IMR-90 (cell line): Measurements from ENCODE around the gene FHIP1A. TPM values are rescaled to one million over a fixed set of nuclear protein-coding genes. Genes with fewer than 3 reads are reported as not detected.
A peak's percentile ranks its signal among the peaks of the same experiment; 100 is the strongest.

Experiments
- ATAC-seq: fragments of 200-7000 bp; cut with Tn5 transposase; 2 replicates; pipeline ENCODE4 v1.9.1; 2020; ENCODE audit warnings: low read depth, mild to moderate bottlenecking, moderate library complexity
- BruUV-seq: library from RNA; stranded (reverse); fragments of 400-500 nt; replicated peaks from 2 replicates; lab custom pipeline; 2021; lab: Mats Ljungman, UMichigan
- CTCF ChIA-PET: fragments of 300-600 bp; formaldehyde crosslinking; extraction: SDS; loops from one replicate; lab custom pipeline; 2021; ENCODE audit warnings: antibody characterized with exemption; lab: Yijun Ruan, JAX
- POLR2A ChIA-PET: fragments of 300-600 bp; sonication (Branson Sonifier 250); formaldehyde crosslinking; loops from one replicate; lab custom pipeline; 2022; ENCODE audit warnings: antibody characterized with exemption; ENCODE audit not compliant: unreplicated experiment; lab: Charles Lee
- DNase-seq: peaks from one replicate; pipeline ENCODE4 v3.0.0; 2013
- H2AFZ ChIP-seq: replicated peaks from 2 replicates; pipeline ENCODE3; 2013; ENCODE audit warnings: low read length, mild to moderate bottlenecking; ENCODE audit not compliant: poor library complexity
- H2AK5ac ChIP-seq: 2 replicates; pipeline ENCODE4 v1.6.1; 2013; ENCODE audit warnings: low read depth, low read length, inconsistent platforms
- H2AK9ac ChIP-seq: replicated peaks from 2 replicates; pipeline ENCODE3; 2013; ENCODE audit warnings: mild to moderate bottlenecking, low read depth, low read length, moderate library complexity; ENCODE audit not compliant: poor library complexity
- H2BK120ac ChIP-seq: 2 replicates; pipeline ENCODE4 v1.6.1; 2013; ENCODE audit warnings: low read depth, low read length, inconsistent platforms
- H2BK15ac ChIP-seq: 3 replicates; pipeline ENCODE4 v1.6.1; 2013; ENCODE audit warnings: low read depth, low read length, inconsistent platforms
- H2BK20ac ChIP-seq: 2 replicates; pipeline ENCODE4 v1.6.1; 2013; ENCODE audit warnings: low read depth, mild to moderate bottlenecking, inconsistent platforms, low read length, moderate library complexity
- H2BK5ac ChIP-seq: 2 replicates; pipeline ENCODE4 v1.6.1; 2013; ENCODE audit warnings: mild to moderate bottlenecking, low read depth, low read length, inconsistent platforms; ENCODE audit not compliant: poor library complexity, severe bottlenecking
- H3K14ac ChIP-seq: replicated peaks from 2 replicates; pipeline ENCODE4 v1.6.1; 2013; ENCODE audit warnings: low read depth, low read length, inconsistent platforms
- H3K18ac ChIP-seq: 2 replicates; pipeline ENCODE4 v1.6.1; 2013; ENCODE audit warnings: low read depth, low read length, control low read depth
- H3K23ac ChIP-seq: 2 replicates; pipeline ENCODE4 v1.6.1; 2013; ENCODE audit warnings: low read depth, low read length, inconsistent platforms
- H3K27ac ChIP-seq: 2 replicates; pipeline ENCODE4 v1.5.1; 2013; ENCODE audit warnings: mild to moderate bottlenecking, control low read depth, low read length; ENCODE audit not compliant: insufficient read depth
- H3K27me3 ChIP-seq: 2 replicates; pipeline ENCODE4 v1.6.1; 2013; ENCODE audit warnings: low read length; ENCODE audit not compliant: control insufficient read depth, insufficient read depth
- H3K36me3 ChIP-seq: 2 replicates; pipeline ENCODE4 v1.6.1; 2013; ENCODE audit warnings: low read length, mixed read lengths; ENCODE audit not compliant: control insufficient read depth, insufficient read depth
- H3K4ac ChIP-seq: 2 replicates; pipeline ENCODE4 v1.6.1; 2013; ENCODE audit warnings: low read depth, low read length, inconsistent platforms
- H3K4me1 ChIP-seq: 2 replicates; pipeline ENCODE4 v1.6.1; 2013; ENCODE audit warnings: low read length, mixed read lengths; ENCODE audit not compliant: control insufficient read depth, insufficient read depth
- H3K4me2 ChIP-seq: 2 replicates; pipeline ENCODE4 v1.6.1; 2013; ENCODE audit warnings: low read depth, mild to moderate bottlenecking, control low read depth, low read length, moderate library complexity
- H3K4me3 ChIP-seq: 2 replicates; pipeline ENCODE4 v1.5.1; 2013; ENCODE audit warnings: low read depth, mild to moderate bottlenecking, control low read depth, low read length, moderate library complexity; ENCODE audit not compliant: insufficient read depth
- H3K56ac ChIP-seq: 2 replicates; pipeline ENCODE4 v1.6.1; 2013; ENCODE audit warnings: low read length, inconsistent platforms; ENCODE audit not compliant: insufficient read depth; ENCODE audit errors: extremely low read depth
- H3K79me1 ChIP-seq, 2 experiments: 2 replicates each; pipeline ENCODE4 v1.6.1; 2013; ENCODE audit warnings: low read length in 2 of 2, inconsistent platforms in 1 of 2, low read depth in 1 of 2
- H3K9ac ChIP-seq: 2 replicates; pipeline ENCODE4 v1.6.1; 2013; ENCODE audit warnings: low read depth, low read length, control low read depth
- H3K9me1 ChIP-seq: 2 replicates; pipeline ENCODE4 v1.6.1; 2013; ENCODE audit warnings: low read length, inconsistent platforms; ENCODE audit not compliant: insufficient read depth
- H3K9me3 ChIP-seq: 2 replicates; pipeline ENCODE4 v1.6.1; 2013; ENCODE audit warnings: low read length; ENCODE audit not compliant: control insufficient read depth, insufficient read depth
- H4K20me1 ChIP-seq: 2 replicates; pipeline ENCODE4 v1.6.1; 2013; ENCODE audit warnings: low read length, inconsistent platforms; ENCODE audit not compliant: insufficient read depth
- H4K5ac ChIP-seq: 2 replicates; pipeline ENCODE4 v1.6.1; 2013; ENCODE audit warnings: mild to moderate bottlenecking, low read depth, low read length, control low read depth
- H4K8ac ChIP-seq, 2 experiments: 2 replicates each; pipeline ENCODE4 v1.6.1; 2013; ENCODE audit warnings: low read depth in 2 of 2, low read length in 2 of 2, control low read depth in 1 of 2, inconsistent platforms in 1 of 2
- H4K91ac ChIP-seq: 2 replicates; pipeline ENCODE4 v1.6.1; 2013; ENCODE audit warnings: low read depth, low read length, inconsistent platforms; ENCODE audit not compliant: insufficient read depth
- FOS ChIP-seq: fragments of 150-350 bp; IDR thresholded peaks from 2 replicates; pipeline ENCODE4 v1.6.1; 2016; ENCODE audit warnings: low read depth, low read length
- POLR2A ChIP-seq: IDR thresholded peaks from 2 replicates; pipeline ENCODE4 v1.6.1; 2012; ENCODE audit warnings: mild to moderate bottlenecking, low read depth, low read length
- dilution Hi-C: fragments of 300-500 bp; cut with HindIII; formaldehyde crosslinking; loops from one replicate; pipeline ENCODE4 v1.14.3; 2018; ENCODE audit warnings: low sequenced_read_pairs; ENCODE audit not compliant: unreplicated experiment
- in situ Hi-C: fragments of 300-500 bp; cut with MboI; formaldehyde crosslinking; loops from 3 replicates; pipeline ENCODE4 v1.14.3; 2019; ENCODE audit warnings: low sequenced_read_pairs, inconsistent platforms, mixed read lengths
- intact Hi-C: fragments of 100-400 bp; cut with micrococcal nuclease; formaldehyde crosslinking; loops from 2 replicates; pipeline ENCODE4 v1.10.0; 2022
- polyA plus RNA-seq, 3 experiments: library from polyadenylated mRNA; depleted of rRNA; stranded (reverse); fragments of >200 nt; gene quantifications; 2 replicates each; pipeline ENCODE4 v1.2.3, GENCODE V29; 2012; ENCODE audit warnings: low replicate concordance in 1 of 3
- total RNA-seq: library from RNA; depleted of rRNA; stranded (reverse); fragments of >200 nt; gene quantifications from 2 replicates; pipeline ENCODE4 v1.2.3, GENCODE V29; 2012

Gene FHIP1A
- total and polyA plus RNA-seq, 2 of the 4 experiments (the other 2 are of a cell fraction), result 0.02 to 0.18 TPM

DNA sequence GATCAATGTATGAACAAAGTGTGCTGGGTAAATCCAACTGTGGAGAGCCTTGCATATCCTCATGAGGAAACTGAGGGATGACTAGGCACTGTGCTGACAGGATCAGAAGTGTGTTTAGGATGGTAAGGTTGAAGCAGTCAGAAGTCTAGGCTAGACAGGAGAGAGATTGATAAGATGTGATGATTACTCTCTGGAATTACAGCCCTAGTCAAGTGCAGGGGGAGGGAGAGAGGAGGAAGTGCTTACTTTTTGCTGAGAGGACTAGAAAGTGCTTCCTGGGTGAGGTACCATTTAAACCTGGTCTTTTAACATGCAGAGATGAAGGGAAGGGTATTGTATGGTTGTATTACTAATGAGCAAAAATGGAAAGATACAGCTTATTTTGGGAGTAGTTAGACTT is 23.7 kb downstream of the FHIP1A start:
- Histone ChIP-seq H3K9me1 (no peaks in the 10 kb centered on the region), H3K18ac (no peak overlapping the region), H3K27ac (no peak overlapping the region), H2BK120ac (no peak overlapping the region), H3K9me3 (no peaks in the 10 kb centered on the region), H4K91ac (no peak overlapping the region), H3K27me3 (no peaks in the 10 kb centered on the region; the same call in 1 of the 2 replicates), H4K8ac (no peak overlapping the region), H3K14ac (no peak overlapping the region), H2BK20ac (no peak overlapping the region; the same call in 1 of the 2 replicates), H4K5ac (no peak overlapping the region), H3K4ac (no peak overlapping the region), H3K9ac (no peak overlapping the region), H2BK5ac (no peak overlapping the region), H4K20me1 (no peaks in the 10 kb centered on the region), H3K4me3 (no peak overlapping the region), H3K79me1 (no peaks in the 10 kb centered on the region), H3K23ac (no peak overlapping the region), H3K36me3 (no peaks in the 10 kb centered on the region), H2AK5ac (peak overlapping the region; percentile 28; the same call in 1 of the 2 replicates), H2AK9ac (no peak overlapping the region), H2AFZ (no peak overlapping the region), H3K4me1 (no peaks in the 10 kb centered on the region; the same call in 1 of the 2 replicates), H3K56ac (no peak overlapping the region), H2BK15ac (no peak overlapping the region), H3K4me2 (no peak overlapping the region)
- BruUV-seq, result no TSS peak
- TF ChIP-seq FOS (no peak), POLR2A (no peak)
- ChIA-PET CTCF (no interaction called here), POLR2A (no interaction called here)
- dilution Hi-C loops (no loop called here), in situ Hi-C loops (no loop called here), intact Hi-C loops (no loop called here)
- no peak for DNase-seq
- no peak for ATAC-seq
